Astrocyte (in vitro differentiated cells and primary cell): Measurements from ENCODE around the gene DDB1. TPM values are rescaled to one million over a fixed set of nuclear protein-coding genes. Genes with fewer than 3 reads are reported as not detected.

ENCODE experiments used
- DNase-seq: peaks from one replicate; pipeline ENCODE4 v3.0.0-alpha.2; 2010; ENCODE audit warnings: low read depth
- FAIRE-seq: peaks from 2 replicates; lab custom pipeline; 2011; peaks lifted over from hg19 to GRCh38; lab: Jason Lieb, UNC
- H2AFZ ChIP-seq: 2 replicates; pipeline ENCODE4 v1.6.0; 2012; ENCODE audit warnings: low read depth, low read length, inconsistent platforms
- H3K27ac ChIP-seq: 2 replicates; pipeline ENCODE4 v1.5.1; 2011; ENCODE audit warnings: low read depth, low read length, inconsistent platforms
- H3K27me3 ChIP-seq: 2 replicates; pipeline ENCODE4 v1.6.0; 2011; ENCODE audit warnings: low read length, inconsistent platforms; ENCODE audit not compliant: insufficient read depth
- H3K36me3 ChIP-seq: 2 replicates; pipeline ENCODE4 v1.5.1; 2011; ENCODE audit warnings: low read length, inconsistent platforms; ENCODE audit not compliant: insufficient read depth
- H3K4me1 ChIP-seq: 2 replicates; pipeline ENCODE4 v1.5.1; 2011; ENCODE audit warnings: low read length, inconsistent platforms; ENCODE audit not compliant: insufficient read depth
- H3K4me2 ChIP-seq: 2 replicates; pipeline ENCODE4 v1.6.0; 2012; ENCODE audit warnings: low read length, inconsistent platforms
- H3K4me3 ChIP-seq: 2 replicates; pipeline ENCODE4 v1.5.1; 2011; ENCODE audit warnings: low read depth, mild to moderate bottlenecking, low read length, inconsistent platforms; ENCODE audit not compliant: insufficient read depth
- H3K79me2 ChIP-seq: 2 replicates; pipeline ENCODE4 v1.6.0; 2012; ENCODE audit warnings: mild to moderate bottlenecking, low read length, inconsistent platforms; ENCODE audit not compliant: insufficient read depth
- H3K9ac ChIP-seq: 2 replicates; pipeline ENCODE4 v1.6.0; 2012; ENCODE audit warnings: mild to moderate bottlenecking, low read length, inconsistent platforms
- H3K9me3 ChIP-seq: 2 replicates; pipeline ENCODE4 v1.5.1; 2012; ENCODE audit warnings: low read depth, mild to moderate bottlenecking, low read length, inconsistent platforms; ENCODE audit not compliant: insufficient read depth
- H4K20me1 ChIP-seq: 2 replicates; pipeline ENCODE4 v1.6.0; 2012; ENCODE audit warnings: low read length, inconsistent platforms; ENCODE audit not compliant: insufficient read depth
- H3K27ac Mint-ChIP-seq: one replicate; pipeline ENCODE4 v1.8.0; 2021; ENCODE audit warnings: mild to moderate bottlenecking, mixed read lengths; ENCODE audit not compliant: unreplicated experiment
- H3K27me3 Mint-ChIP-seq: one replicate; pipeline ENCODE4 v1.8.0; 2021; ENCODE audit warnings: low read depth, mixed read lengths; ENCODE audit not compliant: unreplicated experiment
- H3K36me3 Mint-ChIP-seq: one replicate; pipeline ENCODE4 v1.8.0; 2021; ENCODE audit warnings: low read depth, mixed read lengths; ENCODE audit not compliant: unreplicated experiment
- H3K4me1 Mint-ChIP-seq: one replicate; pipeline ENCODE4 v1.8.0; 2021; ENCODE audit warnings: low read depth, mixed read lengths; ENCODE audit not compliant: unreplicated experiment
- H3K4me3 Mint-ChIP-seq: one replicate; pipeline ENCODE4 v1.8.0; 2021; ENCODE audit warnings: mild to moderate bottlenecking, moderate library complexity, mixed read lengths; ENCODE audit not compliant: unreplicated experiment
- H3K9me3 Mint-ChIP-seq: one replicate; pipeline ENCODE4 v1.8.0; 2021; ENCODE audit warnings: mild to moderate bottlenecking, mixed read lengths; ENCODE audit not compliant: unreplicated experiment
- EZH2 ChIP-seq: IDR thresholded peaks from 2 replicates; pipeline ENCODE4 v1.6.1; 2012; ENCODE audit warnings: mild to moderate bottlenecking, low read length, inconsistent platforms; ENCODE audit not compliant: insufficient read depth
- total RNA-seq: library from RNA; stranded (reverse); gene quantifications from 2 replicates; pipeline ENCODE4 v1.2.1, GENCODE V29; 2021
- TF ChIP-seq, protein P1 (sequence below): IDR thresholded peaks from 2 replicates; pipeline ENCODE4 v1.5.1; 2011; ENCODE audit warnings: low read depth, mild to moderate bottlenecking, inconsistent platforms, low read length, moderate library complexity; ENCODE audit not compliant: insufficient read depth

Gene DDB1
- total RNA-seq, 1 donor from 2014 or later: 251 TPM

DNA sequence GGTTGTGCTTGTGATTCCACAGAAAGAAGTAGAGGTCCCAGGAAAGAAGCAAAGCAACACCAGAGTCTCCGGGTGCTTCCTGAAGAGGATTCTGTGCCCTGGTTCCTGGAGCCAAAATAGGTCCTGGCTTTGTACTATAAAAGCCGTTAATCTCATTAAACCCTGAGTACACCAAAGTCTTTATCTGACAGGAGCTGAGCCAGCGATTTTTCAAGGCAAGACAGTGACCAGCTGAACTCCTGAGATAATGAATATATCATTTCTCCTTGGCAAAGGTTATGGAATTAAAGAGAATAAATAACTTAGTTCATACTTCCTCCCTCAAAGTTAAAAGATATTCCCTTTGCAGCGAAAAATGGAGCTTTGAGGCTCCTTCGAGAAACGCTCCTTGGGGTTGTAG is 34.5 kb upstream of the DDB1 start:
- DNase-seq: no peak
- no peak overlapping the region for H3K4me3 Mint-ChIP-seq
- H3K4me1 ChIP-seq: peaks cover 27% of the 10 kb centered on the region

DNA sequence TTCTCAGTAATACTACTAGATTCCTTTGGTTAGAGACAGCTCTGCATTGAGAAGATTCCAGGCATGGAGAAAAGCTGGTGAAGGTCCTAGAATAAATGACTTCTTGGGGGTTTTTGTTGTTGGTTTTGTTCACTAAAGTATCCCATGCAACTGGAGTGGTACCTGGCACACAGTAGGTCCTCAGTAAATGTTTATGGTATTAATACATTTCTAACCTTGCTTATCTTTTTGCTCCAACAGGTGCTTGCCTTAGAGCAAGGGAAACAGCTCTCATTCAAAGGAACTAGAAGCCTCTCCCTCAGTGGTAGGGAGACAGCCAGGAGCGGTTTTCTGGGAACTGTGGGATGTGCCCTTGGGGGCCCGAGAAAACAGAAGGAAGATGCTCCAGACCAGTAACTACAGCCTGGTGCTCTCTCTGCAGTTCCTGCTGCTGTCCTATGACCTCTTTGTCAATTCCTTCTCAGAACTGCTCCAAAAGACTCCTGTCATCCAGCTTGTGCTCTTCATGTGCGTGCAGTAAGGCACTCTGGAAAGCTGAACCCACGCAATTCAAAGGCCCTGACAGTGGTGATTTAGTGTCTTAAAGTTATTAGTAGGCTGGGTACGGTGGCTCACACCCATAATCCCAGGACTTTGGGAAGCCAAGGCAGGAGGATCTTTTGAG is 31.2 kb upstream of the DDB1 start:
- Histone ChIP-seq H3K4me3 (no peak overlapping the region), H4K20me1 (peaks cover 6% of the 10 kb centered on the region), H3K79me2 (peaks cover 35% of the 10 kb centered on the region), H3K9ac (no peak overlapping the region), H3K27ac (no peak overlapping the region), H3K9me3 (no peaks in the 10 kb centered on the region), H3K4me2 (no peak overlapping the region), H3K27me3 (no peaks in the 10 kb centered on the region), H2AFZ (no peak overlapping the region), H3K4me1 (peaks cover 27% of the 10 kb centered on the region), H3K36me3 (peaks cover 29% of the 10 kb centered on the region)
- Mint-ChIP-seq H3K36me3 (peaks cover 17% of the 10 kb centered on the region), H3K27ac (no peak overlapping the region), H3K4me1 (peaks cover 11% of the 10 kb centered on the region), H3K27me3 (no peaks in the 10 kb centered on the region), H3K4me3 (peak overlapping the region; percentile 99), H3K9me3 (peaks cover 2% of the 10 kb centered on the region)
- TF ChIP-seq, protein P1, sequence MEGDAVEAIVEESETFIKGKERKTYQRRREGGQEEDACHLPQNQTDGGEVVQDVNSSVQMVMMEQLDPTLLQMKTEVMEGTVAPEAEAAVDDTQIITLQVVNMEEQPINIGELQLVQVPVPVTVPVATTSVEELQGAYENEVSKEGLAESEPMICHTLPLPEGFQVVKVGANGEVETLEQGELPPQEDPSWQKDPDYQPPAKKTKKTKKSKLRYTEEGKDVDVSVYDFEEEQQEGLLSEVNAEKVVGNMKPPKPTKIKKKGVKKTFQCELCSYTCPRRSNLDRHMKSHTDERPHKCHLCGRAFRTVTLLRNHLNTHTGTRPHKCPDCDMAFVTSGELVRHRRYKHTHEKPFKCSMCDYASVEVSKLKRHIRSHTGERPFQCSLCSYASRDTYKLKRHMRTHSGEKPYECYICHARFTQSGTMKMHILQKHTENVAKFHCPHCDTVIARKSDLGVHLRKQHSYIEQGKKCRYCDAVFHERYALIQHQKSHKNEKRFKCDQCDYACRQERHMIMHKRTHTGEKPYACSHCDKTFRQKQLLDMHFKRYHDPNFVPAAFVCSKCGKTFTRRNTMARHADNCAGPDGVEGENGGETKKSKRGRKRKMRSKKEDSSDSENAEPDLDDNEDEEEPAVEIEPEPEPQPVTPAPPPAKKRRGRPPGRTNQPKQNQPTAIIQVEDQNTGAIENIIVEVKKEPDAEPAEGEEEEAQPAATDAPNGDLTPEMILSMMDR: no peak
- TF ChIP-seq EZH2: no peak
- DNase-seq (no peak), FAIRE-seq (no peak)

More for the DNA sequence above, 34.5 kb upstream of the DDB1 start:
- Histone ChIP-seq H3K27me3 (no peaks in the 10 kb centered on the region), H3K79me2 (peaks cover 21% of the 10 kb centered on the region), H3K4me3 (no peak overlapping the region), H3K9ac (no peak overlapping the region), H2AFZ (no peak overlapping the region), H4K20me1 (no peaks in the 10 kb centered on the region), H3K27ac (no peak overlapping the region), H3K4me2 (no peak overlapping the region), H3K9me3 (no peaks in the 10 kb centered on the region), H3K36me3 (peaks cover 38% of the 10 kb centered on the region)
- Mint-ChIP-seq H3K27me3 (no peaks in the 10 kb centered on the region), H3K27ac (no peak overlapping the region), H3K36me3 (peaks cover 31% of the 10 kb centered on the region), H3K9me3 (peaks cover 5% of the 10 kb centered on the region), H3K4me1 (peaks cover 22% of the 10 kb centered on the region)
- no peak for TF ChIP-seq EZH2
- TF ChIP-seq, protein P1: no peak
- no peak for FAIRE-seq

DNA sequence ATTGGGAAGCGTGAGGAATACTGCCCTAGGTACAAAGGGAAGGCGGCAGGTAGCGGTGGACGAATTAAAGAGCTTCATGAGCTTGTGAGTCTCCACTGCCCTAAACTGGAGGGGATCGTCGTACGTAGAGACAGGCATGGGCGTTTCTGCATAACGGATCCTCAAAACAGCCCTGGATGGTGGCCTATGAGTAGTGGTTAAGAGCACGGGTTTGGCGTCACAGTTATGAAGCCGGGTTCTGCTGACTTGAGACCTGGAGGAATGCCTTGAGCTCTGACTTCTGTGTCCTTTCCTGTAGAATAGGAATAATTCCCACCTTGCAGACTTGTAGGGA is 29.6 kb upstream of the DDB1 start:
- FAIRE-seq: no peak
- Histone ChIP-seq H4K20me1 (peaks cover 6% of the 10 kb centered on the region), H3K27me3 (no peaks in the 10 kb centered on the region), H3K9me3 (no peaks in the 10 kb centered on the region), H3K27ac (peak overlapping the region; percentile 93), H3K79me2 (peaks cover 35% of the 10 kb centered on the region), H3K4me2 (peak overlapping the region; percentile 96), H3K36me3 (peaks cover 20% of the 10 kb centered on the region), H2AFZ (peak overlapping the region; percentile 94), H3K9ac (peak overlapping the region; percentile 95), H3K4me3 (peak overlapping the region; percentile 90), H3K4me1 (peaks cover 27% of the 10 kb centered on the region)
- Mint-ChIP-seq H3K27ac (peak overlapping the region; percentile 97), H3K9me3 (peaks cover 2% of the 10 kb centered on the region), H3K36me3 (peaks cover 12% of the 10 kb centered on the region), H3K27me3 (no peaks in the 10 kb centered on the region), H3K4me1 (peaks cover 7% of the 10 kb centered on the region), H3K4me3 (peak overlapping the region; percentile 99)
- no peak for TF ChIP-seq EZH2
- TF ChIP-seq, protein P1: no peak
- DNase-seq: peak; percentile 66
